Measurements from ENCODE around the gene DCUN1D4. TPM values are rescaled to one million over a fixed set of nuclear protein-coding genes. Genes with fewer than 3 reads are reported as not detected.
"Not testable (repeated sequence)": the region's sequence is repeated elsewhere in the genome, so short reads cannot be mapped to it uniquely, and the experiment has no call there.

The DCUN1D4 gene
- total and polyA plus RNA-seq, 8 donors: 9.2 to 24.2 (median 16.9) TPM

DNA sequence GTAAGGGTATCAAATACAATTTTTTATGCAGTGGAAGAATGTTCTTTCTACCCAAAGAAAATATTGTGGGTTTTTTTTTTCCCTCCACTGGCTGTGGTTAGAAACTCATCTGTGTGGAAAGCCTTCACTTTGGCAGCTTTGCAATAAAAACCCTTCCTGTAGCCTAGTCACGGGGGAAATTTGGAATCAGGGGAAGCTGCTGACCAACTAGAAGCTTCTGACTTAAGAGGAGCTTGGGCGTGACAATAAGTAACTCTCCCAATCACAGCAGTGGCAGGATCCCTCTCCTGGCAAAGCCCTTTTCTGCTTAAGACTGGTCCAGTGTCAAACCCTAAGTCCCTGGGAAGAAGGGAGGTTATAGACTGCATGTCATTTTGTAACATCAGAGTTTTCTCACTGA lies 89.3 kb downstream of the DCUN1D4 start:
- intact Hi-C loops (cut with DNase I): no loop called here

DNA sequence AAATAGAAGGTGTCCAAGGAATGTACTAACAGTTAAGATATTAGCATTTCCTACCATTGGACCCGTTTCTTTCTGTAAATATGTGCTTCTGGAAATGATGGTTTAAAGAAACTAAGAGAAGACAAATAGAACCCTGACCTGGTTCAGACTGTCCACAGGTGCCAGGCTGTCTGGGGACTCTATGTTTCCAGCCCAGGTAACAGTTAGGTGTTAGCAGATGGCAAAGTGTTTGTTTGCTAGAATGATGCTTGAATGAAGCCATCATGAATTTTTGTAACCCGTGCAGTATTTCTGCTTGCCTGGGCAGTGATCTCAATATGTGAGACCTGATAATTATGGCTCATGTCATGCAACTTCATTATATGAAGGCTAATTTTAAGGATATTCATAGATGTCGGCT lies 89.7 kb downstream of the DCUN1D4 start:
- H3K4me1 ChIP-seq: no peaks in the 10 kb centered on the region
- no peak overlapping the region for H3K4me3 ChIP-seq
- no peaks in the 10 kb centered on the region for H3K27me3 ChIP-seq
- no peaks in the 10 kb centered on the region for H3K36me3 ChIP-seq
- peak in 2 of 4 donors; percentile 78 to 82 for ATAC-seq
- WGBS, 2 donors: 44 to 62% methylated on average over 3 of the region's 3 CpGs
- FAIRE-seq: no peak
- no peaks in the 10 kb centered on the region for H3K9me3 ChIP-seq
- intact Hi-C loops (cut with DNase I): no loop called here
- DNase-seq: no peak
- no peak overlapping the region for H3K27ac ChIP-seq
- TF ChIP-seq, protein P1, sequence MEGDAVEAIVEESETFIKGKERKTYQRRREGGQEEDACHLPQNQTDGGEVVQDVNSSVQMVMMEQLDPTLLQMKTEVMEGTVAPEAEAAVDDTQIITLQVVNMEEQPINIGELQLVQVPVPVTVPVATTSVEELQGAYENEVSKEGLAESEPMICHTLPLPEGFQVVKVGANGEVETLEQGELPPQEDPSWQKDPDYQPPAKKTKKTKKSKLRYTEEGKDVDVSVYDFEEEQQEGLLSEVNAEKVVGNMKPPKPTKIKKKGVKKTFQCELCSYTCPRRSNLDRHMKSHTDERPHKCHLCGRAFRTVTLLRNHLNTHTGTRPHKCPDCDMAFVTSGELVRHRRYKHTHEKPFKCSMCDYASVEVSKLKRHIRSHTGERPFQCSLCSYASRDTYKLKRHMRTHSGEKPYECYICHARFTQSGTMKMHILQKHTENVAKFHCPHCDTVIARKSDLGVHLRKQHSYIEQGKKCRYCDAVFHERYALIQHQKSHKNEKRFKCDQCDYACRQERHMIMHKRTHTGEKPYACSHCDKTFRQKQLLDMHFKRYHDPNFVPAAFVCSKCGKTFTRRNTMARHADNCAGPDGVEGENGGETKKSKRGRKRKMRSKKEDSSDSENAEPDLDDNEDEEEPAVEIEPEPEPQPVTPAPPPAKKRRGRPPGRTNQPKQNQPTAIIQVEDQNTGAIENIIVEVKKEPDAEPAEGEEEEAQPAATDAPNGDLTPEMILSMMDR (IDR thresholded peaks at IDR 0.05): no peak

More for the DNA sequence above, 89.3 kb downstream of the DCUN1D4 start:
- ATAC-seq: peak in 2 of 4 donors; percentile 19 to 63
- FAIRE-seq: no peak
- 55 to 67% methylated on average over 2 of the region's 2 CpGs for WGBS, 2 donors
- Histone ChIP-seq H3K27ac (no peak overlapping the region), H3K27me3 (no peaks in the 10 kb centered on the region), H3K36me3 (no peaks in the 10 kb centered on the region), H3K9me3 (no peaks in the 10 kb centered on the region), H3K4me1 (no peaks in the 10 kb centered on the region), H3K4me3 (no peak overlapping the region)
- DNase-seq: no peak
- TF ChIP-seq, protein P1 (IDR thresholded peaks at IDR 0.05): no peak

DNA sequence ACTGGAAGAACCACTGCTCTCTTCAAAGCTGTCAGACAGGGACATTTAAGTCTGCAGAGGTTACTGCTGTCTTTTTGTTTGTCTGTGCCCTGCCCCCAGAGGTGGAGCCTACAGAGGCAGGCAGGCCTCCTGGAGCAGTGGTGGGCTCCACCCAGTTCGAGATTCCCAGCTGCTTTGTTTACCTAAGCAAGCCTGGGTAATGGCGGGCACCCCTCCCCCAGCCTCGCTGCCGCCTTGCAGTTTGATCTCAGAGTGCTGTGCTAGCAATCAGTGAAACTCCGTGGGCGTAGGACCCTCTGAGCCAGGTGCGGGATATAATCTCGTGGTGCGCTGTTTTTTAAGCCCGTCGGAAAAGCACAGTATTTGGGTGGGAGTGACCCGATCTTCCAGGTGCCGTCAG lies 97.5 kb downstream of the DCUN1D4 start:
- H3K27ac ChIP-seq; H3K4me3 ChIP-seq; H3K27me3 ChIP-seq; H3K36me3 ChIP-seq; DNase-seq; H3K4me1 ChIP-seq; FAIRE-seq; intact Hi-C loops (cut with DNase I); ATAC-seq; H3K9me3 ChIP-seq: not testable (repeated sequence)
- WGBS, 2 donors: 78 to 86% methylated on average over 13 of the region's 13 CpGs

DNA sequence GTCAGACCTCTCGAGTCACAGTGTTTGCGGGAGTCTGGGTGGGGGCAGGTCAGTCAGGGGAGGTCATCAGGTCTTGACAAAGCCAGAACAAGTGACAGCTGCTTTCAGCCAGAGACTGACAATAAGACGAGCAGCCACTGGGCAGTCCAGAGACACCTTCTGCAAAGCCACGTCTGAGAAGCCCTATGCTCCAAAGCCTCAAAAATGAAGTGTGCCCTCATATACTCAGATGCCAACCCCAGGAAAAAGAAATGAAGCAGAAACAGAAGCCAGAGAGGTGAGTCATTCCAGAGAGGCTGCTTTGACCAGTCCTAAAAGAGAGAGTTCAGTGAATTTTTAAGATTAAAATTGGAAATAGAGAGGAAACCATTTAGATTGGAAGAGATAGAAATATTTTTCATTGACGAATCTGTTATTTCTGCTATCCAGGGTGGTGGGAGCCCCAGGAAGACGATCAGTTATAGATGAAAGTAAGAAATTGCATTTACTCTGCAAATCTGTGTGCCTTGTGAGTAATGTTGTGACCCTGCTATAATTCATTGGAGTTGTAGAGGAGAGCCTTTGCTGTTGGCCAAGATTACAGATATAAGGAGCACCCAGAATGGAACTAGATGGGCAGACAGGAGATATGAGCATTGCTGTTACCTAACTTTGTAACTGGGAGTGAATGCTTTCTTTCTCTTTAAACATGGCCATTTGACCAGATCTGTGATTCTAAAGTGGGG lies 99.3 kb downstream of the DCUN1D4 start:
- Histone ChIP-seq H3K4me3 (no peak overlapping the region), H3K36me3 (no peaks in the 10 kb centered on the region), H3K27me3 (no peaks in the 10 kb centered on the region), H3K27ac (no peak overlapping the region), H3K4me1 (no peaks in the 10 kb centered on the region), H3K9me3 (no peaks in the 10 kb centered on the region)
- FAIRE-seq (no peak), DNase-seq (no peak), ATAC-seq (no peak)
- intact Hi-C loops (cut with DNase I): no loop called here
- 52 to 60% methylated on average over 6 of the region's 6 CpGs for WGBS, 2 donors
- TF ChIP-seq, protein P1 (IDR thresholded peaks at IDR 0.05): no peak

DNA sequence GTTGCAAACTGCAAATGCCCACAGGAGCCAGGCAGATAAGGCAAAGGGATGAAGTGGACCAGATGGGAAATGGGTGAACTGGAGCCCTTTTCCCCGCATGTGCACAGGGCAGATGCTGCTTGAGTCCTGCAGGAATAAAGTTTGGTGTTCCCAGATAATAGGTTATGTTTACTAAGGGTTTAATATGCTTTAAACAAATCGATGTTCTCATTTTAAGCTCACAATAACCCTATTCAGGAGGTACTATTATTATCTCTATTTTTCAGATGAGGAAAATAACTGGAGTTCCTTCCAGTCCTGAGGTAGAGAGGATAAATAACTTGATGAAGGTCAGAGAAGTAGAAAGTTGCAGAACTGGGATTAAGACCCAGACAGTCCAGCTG lies 99.9 kb downstream of the DCUN1D4 start:
- no peak overlapping the region for H3K4me3 ChIP-seq
- no peaks in the 10 kb centered on the region for H3K36me3 ChIP-seq
- H3K4me1 ChIP-seq: no peaks in the 10 kb centered on the region
- TF ChIP-seq, protein P1 (IDR thresholded peaks at IDR 0.05): no peak
- H3K27me3 ChIP-seq: no peaks in the 10 kb centered on the region
- H3K27ac ChIP-seq: no peak overlapping the region
- ATAC-seq (peak in 1 of 4 donors; percentile 46), DNase-seq (no peak), FAIRE-seq (no peak)
- intact Hi-C loops (cut with DNase I): no loop called here
- WGBS, 2 donors: 43 to 57% methylated on average over 2 of the region's 2 CpGs
- no peaks in the 10 kb centered on the region for H3K9me3 ChIP-seq
